Renal cortical epithelial cell (primary cell): ENCODE results near the gene MKLN1. TPM values are rescaled to one million over a fixed set of nuclear protein-coding genes. Genes with fewer than 3 reads are reported as not detected.
"Not testable (repeated sequence)": the region's sequence is repeated elsewhere in the genome, so short reads cannot be mapped to it uniquely, and the experiment has no call there.

ENCODE experiments used
- DNase-seq: peaks from one replicate; pipeline ENCODE4 v3.0.0-alpha.2; 2011; ENCODE audit warnings: low read depth
- total RNA-seq: library from RNA; depleted of rRNA; stranded (reverse); fragments of >200 nt; gene quantifications from 2 replicates; pipeline ENCODE4 v1.2.3, GENCODE V29; 2014

Gene MKLN1
- total RNA-seq, 1 donor from 2014 or later, result 76.9 TPM

DNA sequence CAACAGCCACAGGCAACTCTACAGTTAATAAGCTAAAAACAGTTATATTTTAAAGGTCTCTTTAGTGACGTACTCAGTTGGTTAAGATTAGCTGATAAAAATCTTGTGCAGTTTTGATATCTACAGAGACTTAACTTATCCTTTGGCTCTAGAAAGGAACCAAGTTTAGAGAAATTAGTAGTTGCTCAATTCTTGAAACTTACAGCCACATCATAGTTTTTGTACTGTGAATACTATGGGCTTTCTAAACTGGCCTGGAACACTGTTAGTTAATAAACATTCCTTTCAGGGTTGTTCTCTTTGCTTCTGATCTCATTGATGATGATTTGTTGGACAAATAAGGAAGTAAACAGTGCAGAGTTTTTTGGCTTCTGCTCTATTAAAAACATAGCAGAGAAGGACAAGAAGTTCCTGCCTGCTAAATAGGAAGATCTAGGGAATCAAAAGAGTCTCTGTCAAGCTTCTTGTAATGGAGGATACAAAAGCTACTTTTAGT, 73.1 kb downstream of the MKLN1 start:
- DNase-seq, result peak; percentile 31

DNA sequence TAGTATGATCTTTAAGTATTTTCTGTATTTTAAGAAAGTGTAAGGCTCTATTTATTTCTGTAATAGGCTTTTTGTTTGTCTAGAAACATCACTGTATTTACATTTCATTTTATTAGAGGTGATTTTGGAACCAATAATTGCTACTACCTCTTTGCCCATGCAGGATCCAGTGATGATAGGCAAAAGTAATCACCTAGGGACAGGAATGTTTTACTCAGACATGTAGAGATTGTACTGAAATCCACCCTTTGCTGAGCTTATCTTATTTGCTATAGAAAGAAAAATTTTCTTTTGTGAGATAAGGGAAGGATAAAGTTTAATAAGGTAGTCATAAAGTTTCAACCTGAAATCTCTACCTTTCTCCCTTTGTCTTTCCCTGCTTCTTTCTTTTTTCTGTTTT, 73.5 kb downstream of the MKLN1 start:
- no peak for DNase-seq

DNA sequence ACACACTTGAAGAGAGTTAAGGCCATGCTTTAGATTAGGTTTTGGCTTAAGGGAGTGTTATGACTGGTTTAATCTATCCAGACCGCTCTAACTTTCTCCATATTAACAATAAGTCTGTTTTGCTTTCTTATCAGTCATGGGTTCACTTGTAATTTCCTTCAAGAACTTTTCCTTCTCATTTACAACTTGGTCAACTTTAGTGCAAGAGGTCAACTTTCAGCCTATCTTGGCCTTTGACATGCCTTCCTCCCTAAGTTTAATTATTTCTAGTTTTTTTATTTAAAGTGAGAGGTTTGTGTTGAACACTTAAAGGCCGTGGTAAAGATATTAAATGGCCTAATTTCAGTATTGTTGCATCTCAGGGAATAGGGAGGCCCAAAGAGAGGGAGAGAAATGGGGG, 75.6 kb downstream of the MKLN1 start:
- no peak for DNase-seq

GRCh38 chr7:131404226-131404911, 76.7 kb downstream of the MKLN1 start:
- no peak for DNase-seq

- DNase-seq, result no peak
Measured at GRCh38 chr7:131409129-131409766, 81.6 kb downstream of the MKLN1 start.

DNA sequence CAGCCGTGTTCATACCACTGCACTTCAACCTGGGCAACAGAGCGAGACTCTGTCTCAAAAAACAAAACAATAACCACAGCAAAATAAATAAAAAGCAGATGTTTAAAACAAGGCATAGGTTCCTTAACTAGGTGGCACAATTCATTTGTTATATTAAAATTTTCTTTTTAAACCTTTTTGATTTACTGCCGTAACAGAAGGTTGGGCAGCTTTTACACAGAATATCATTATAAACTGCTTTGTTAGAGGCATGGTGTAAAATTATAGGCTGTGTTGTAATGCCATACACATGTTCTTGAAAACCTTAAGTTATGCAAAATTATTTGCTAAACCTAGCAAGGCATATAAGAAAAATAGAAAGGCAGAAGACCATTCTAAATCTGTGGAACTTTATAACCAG, 84.4 kb downstream of the MKLN1 start:
- DNase-seq, result no peak

DNA sequence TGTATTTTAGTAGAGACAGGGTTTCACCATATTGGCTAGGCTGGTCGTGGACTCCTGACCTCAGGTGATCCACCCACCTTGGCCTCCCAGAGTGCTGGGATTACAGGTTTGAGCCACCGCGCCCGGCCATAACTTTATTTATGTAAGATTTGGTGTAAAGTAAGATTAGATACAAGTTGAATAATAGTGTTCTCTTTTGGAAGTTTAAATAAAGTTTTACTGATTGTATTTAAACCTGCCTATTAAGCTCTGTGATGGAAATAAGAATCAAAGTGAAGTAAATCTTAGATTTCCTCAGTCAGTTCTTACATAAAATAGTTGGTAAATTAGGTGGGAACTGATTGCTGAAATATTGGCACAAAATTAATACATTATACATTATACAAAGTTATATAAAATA, 86.0 kb downstream of the MKLN1 start:
- DNase-seq, result no peak

GRCh38 chr7:131424219-131424822, 96.6 kb downstream of the MKLN1 start:
- peak; percentile 42 for DNase-seq

DNA sequence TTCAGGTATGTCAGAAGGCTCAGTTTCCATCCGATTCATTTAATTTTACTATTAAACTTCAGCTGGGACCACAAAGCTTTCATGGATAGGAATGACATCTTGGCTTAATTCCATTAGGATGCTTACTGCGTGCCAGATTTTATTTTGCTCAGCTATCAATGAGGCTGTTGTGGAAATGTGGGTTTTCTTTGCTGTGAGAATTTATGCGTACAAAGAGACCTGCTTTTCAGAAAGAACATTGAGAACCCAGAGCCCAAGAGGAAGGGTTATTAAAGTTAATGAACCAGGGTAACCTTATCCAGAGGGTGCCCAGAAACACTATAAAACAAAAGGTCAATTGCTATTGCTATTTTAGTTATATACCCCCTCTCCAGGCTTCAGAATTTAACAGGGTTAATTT, 98.3 kb downstream of the MKLN1 start:
- DNase-seq, result peak; percentile 75

DNA sequence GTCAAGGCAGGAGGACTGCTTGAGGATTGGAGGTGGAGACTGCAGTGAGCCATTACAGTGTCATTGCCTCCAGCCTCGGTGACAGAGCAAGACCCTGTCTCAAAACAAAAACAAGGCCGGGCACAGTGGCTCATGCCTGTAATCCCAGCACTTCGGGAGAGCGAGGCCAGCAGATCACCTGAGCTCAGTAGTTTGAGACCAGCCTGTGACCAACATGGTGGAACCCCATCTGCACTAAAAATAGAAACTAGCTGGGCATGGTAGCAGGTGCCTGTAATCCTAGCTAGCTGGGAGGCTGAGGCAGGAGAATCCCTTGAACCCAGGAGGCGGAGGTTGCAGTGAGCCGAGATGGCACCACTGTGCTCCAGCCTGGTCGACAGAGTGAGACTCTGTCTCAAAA, 103.2 kb downstream of the MKLN1 start:
- DNase-seq, result not testable (repeated sequence)

- peak; percentile 44 for DNase-seq
Measured at GRCh38 chr7:131431289-131431688, 103.6 kb downstream of the MKLN1 start.

GRCh38 chr7:131431756-131432155, 104.1 kb downstream of the MKLN1 start:
- no peak for DNase-seq

GRCh38 chr7:131436384-131436783, 108.7 kb downstream of the MKLN1 start:
- DNase-seq, result no peak

- no peak for DNase-seq
Measured at GRCh38 chr7:131438969-131439368, 111.3 kb downstream of the MKLN1 start.

DNA sequence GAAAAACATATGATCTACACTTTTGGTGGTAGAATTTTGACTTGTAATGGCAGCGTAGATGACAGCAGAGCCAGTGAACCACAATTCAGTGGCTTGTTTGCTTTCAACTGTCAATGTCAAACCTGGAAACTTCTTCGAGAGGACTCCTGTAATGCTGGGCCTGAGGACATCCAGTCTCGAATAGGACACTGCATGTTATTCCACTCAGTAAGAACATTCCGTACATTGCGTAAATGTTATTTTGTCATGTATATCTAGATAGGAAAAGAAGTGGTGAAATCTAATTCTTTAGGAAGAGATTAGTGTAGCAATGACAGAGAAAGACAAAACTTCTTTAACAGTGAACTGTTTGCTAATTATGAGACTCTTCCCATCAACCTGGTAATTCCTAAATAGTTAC, 115.8 kb downstream of the MKLN1 start:
- DNase-seq, result no peak

- DNase-seq, result no peak
Measured at GRCh38 chr7:131444683-131445082, 117.0 kb downstream of the MKLN1 start.

DNA sequence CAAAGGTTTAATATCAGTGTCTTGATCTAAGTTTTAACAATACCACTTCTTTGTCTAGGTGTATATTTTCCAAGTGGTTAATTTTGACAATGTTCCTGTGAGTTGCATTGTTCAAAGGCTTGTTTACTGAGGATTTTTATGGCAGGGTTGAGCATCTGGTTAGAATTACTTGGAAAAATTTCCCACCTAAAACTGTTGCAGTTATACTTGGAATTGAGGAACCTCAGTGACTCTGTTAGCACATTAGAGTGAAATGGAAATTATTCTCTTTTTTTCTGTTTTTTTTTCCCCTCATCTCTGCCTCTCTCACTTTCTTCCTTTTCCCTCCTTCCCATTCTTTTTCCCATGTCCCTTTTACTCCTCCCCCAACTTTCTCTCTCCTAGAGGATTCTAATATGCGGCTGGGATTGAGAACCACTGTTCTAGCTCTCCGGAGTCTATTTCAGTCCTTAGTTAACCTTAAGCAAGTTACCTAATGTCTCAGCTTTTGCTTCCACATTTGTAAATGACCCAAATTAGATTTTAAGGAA, 121.8 kb downstream of the MKLN1 start:
- DNase-seq, result no peak

- peak; percentile 65 for DNase-seq
Measured at GRCh38 chr7:131454498-131454897, 126.8 kb downstream of the MKLN1 start.

GRCh38 chr7:131455001-131455400, 127.3 kb downstream of the MKLN1 start:
- peak; percentile 42 for DNase-seq

- DNase-seq, result peak; percentile 93
Measured at GRCh38 chr7:131455546-131455945, 127.9 kb downstream of the MKLN1 start.

GRCh38 chr7:131456338-131456737, 128.7 kb downstream of the MKLN1 start:
- DNase-seq, result no peak

GRCh38 chr7:131459256-131459655, 131.6 kb downstream of the MKLN1 start:
- peak; percentile 84 for DNase-seq

DNA sequence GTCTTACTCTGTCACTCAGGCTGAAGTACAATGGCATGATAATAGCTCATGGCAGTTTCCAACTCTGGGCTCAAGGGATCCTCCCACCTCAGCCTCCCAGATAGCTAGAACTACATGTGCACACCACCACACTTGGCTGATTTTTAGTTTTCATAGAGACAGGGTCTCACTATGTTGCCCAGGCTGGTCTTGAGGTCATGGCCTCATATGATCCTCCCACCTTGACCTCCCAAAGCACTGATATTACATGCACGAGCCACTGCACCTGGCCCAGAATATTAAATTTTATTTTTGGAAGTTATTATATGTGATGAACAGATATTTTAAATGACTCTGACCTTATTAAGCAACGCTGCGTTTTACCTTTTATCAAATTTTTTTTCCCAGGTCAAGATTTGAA, 134.4 kb downstream of the MKLN1 start:
- DNase-seq, result no peak
